HG03108 (cell line): ENCODE data around the gene CACNB2.
"Not testable (repeated sequence)": the region's sequence is repeated elsewhere in the genome, so short reads cannot be mapped to it uniquely, and the experiment has no call there.

Experiments used
- ATAC-seq: cut with Tn5 transposase; IDR thresholded peaks from one replicate; pipeline ENCODE4 v1.9.1; 2021; ENCODE audit warnings: moderate library complexity; ENCODE audit not compliant: unreplicated experiment

The CACNB2 gene

DNA sequence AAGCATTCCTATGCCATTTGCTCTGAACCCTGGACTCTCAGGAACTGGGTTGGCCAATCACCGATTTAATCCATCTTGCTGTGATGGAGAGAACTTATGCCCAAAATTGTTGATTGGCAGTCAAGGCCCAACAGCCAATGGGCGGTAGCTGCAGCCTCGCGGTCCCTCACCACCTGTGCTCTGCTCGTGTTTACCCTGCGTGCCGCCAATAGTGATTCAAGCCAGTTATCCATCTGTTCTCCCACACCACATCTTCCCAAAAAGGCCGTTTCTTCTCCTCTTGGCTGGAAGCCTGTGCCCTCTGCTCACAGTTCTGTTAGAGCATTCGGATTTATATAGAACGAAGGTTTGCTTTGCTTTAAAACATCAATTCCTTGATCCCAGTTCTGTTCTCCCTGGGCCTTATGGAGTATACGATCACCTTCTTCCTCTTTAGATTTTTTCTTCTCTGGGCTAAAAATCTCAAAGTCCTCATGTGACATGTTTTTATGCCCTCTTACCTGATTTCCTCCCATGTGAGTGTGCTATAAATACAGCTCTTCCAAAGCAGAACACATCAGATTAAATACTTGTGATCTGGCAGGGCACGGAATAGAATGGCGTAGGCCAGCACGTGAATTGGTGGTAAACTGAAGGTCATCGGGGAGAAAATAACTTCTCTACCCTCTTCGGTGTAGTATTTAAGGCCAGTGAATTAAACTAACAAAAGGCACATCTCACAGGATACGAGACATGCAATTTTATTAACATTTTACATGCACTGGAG lies 298.3 kb downstream of the CACNB2 start:
- ATAC-seq, result no peak

DNA sequence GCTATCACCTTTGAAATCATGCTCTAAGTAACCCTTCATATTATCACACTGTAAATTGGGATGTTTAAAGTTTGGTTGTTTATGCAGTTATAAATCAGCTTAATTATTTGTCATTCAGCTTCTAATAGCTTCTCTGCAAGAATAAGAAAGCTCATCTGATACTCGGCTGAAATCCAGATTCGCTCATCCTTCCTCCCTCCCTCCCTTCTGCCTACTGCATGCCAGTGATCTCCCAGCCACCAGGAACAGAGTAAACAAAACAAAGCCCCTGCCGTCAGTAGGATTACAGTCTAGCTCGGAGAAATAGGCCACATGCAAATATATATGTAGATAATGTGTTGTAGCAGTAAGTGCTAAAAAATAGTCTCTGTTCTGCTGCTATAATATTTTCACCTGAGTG lies 299.4 kb downstream of the CACNB2 start:
- no peak for ATAC-seq

DNA sequence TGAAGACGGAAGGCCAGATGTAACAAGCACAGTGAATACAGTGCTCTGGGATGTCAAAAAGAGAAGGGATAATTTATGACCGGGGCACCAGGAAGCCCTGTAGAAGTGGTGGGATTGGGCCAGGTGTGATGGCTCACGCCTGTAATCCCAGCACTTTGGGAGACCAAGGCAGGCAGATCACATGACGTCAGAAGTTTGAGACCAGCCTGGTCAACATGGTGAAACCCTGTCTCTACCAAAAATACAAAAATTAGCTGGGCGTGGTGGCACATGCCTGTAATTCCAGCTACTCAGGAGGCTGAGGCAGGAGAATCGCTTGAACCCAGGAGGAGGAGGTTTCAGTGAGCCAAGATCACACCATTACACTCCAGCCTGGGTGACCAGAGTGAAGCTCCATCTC lies 305.4 kb downstream of the CACNB2 start:
- not testable (repeated sequence) for ATAC-seq

DNA sequence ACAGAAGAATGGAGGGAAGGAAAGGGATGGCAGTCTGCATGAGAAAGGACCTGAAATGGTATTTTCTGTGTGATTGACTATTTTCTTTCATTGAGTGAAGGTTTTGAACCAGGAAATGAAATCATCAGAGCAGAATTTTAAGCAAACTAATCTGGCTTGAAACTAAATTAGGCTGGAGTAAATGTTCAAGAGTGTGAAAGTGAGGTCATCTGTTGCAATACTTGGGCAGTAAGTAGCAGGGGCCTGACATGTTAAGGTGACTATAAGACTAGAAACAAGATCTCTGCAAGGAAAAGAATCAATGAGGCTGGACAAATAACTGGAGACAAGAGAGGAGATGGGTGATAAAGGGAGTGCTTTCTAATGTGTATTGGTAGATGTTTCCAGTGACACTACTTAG lies 306.0 kb downstream of the CACNB2 start:
- no peak for ATAC-seq

DNA sequence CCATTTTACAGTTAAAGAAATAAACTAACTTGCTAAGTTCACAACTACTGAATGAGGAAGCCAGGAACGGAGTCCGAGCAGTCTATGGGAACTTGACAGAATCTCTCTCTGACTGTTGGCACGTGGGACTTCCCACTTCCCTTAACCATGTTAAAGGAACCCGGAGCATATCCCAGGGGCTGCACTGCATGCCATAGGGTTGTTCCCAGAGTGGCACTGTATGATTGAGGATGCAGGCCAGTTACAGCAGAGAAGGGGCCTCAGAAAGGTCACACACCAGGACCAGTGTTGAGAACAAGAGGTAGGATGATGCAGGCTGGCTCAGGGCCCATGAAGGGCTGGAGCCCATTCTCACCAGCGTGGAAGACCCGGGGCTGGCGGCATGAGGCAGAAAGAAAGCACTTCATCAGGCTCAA lies 309.4 kb downstream of the CACNB2 start:
- ATAC-seq, result no peak

DNA sequence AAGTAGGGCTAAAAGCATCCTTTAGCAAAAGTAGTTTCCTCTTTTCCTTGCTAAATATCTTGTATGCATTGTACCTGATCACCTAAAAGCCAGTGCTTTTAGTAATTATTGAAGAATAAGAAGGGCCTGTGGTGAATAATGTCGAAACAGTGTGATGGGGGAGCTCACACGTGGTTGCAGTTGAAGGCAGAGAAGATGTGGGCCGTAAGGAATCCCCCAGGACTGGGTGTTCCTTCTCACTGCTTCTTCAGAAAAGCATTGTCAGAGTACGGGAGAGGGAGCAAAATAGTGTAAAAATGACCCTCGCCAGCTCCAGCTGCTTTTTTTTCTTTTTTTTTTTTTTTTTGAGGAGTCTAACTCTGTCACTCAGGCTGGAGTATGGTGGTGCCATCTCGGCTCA lies 310.1 kb downstream of the CACNB2 start:
- no peak for ATAC-seq

DNA sequence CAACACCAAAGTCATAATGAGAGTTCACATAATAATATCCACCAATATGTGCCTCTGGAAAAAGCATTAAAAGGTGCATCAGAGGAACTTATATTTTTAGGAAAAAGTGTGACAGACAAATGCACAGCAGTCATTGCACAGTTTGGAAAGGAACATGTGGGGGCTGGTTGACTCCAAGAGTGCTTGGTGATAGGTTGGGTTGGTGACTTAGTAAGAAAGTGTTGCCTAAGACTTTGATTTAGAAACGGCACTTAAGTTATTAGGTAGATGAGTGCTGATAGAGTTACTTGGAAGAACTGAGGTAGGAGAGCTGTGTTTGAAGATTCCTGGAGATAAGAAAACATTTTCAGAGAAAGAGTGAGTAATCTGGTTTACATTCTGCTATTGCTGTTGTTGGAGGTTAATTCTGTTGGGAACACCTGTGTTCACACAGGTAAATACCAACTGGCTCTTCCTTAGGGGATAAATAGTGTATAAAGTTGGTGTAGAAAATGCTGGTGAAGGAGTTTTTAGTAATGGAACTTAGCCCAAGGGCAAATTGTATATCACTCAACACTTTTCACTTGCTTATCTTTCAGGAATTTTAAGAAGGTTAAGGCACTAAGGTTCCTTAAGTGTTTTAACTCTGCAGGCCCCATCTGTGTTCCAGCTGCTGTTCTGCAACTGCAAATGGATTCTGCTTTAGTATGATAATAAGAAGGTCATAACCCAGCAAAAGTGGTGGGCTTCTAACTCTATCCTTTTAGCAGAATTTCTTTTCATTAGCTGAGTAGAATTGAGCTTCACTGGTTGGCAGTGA lies 315.1 kb downstream of the CACNB2 start:
- ATAC-seq, result no peak

DNA sequence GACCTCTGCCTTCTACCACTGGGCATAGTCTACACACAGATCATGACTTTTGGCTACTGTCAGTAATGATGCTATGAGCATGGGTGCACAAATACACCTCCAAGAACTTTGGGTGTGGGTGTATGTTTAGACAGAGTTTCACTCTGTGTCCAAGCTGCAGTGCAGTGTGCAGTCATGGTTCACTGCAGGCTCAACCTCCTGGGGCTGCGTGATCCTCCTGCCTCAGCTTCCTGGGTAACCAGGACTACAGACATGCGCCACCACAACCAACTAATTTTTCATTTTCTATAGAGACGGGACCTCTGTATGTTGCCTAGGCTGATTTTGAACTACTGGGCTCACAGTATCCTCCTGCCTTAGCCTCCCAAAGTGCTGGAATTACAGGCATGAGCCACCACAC lies 316.8 kb downstream of the CACNB2 start:
- peak; percentile 99 for ATAC-seq

DNA sequence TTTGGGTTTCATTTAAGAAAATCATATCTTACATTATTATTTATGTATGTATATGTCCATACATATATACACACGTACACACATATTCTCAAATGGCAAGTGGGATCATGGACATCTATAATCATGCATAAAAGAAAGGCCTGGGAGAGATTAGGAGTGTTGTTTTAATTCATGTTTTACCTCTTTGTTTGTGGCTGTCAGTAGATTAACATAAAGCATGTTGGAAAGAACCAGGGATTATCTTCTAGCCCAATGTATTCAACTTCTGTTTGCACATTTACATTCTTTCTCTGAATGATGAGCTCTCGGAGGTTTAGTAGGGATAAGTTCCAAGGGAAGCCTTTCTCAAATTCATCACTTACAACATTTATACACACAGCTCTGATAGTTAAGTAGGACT lies 319.8 kb downstream of the CACNB2 start:
- ATAC-seq, result no peak

DNA sequence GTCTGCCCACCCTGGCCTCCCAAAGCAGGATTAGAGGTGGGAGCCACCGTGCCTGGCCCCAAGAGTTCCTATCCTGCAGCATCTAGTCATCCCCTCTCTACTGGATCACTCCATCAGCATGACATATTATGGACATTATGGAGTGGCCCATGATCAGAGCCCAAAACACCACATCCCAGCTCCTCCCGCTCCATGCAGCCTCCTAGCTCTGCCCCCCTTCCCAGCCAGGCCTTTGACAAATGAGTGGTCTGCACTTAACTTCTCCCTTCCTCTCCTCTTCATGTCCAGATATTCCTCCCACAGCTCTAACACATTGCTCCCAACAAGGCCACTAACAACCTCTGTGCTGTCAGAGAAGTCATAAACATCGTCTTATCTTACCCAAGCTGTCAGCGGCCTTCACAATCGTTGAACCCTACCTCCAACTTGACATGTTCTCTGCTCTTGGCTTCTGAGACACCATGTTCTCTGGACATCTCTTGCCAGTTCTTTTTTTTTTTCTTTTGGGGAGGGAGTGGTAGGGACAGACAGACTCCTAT lies 323.5 kb downstream of the CACNB2 start:
- no peak for ATAC-seq

DNA sequence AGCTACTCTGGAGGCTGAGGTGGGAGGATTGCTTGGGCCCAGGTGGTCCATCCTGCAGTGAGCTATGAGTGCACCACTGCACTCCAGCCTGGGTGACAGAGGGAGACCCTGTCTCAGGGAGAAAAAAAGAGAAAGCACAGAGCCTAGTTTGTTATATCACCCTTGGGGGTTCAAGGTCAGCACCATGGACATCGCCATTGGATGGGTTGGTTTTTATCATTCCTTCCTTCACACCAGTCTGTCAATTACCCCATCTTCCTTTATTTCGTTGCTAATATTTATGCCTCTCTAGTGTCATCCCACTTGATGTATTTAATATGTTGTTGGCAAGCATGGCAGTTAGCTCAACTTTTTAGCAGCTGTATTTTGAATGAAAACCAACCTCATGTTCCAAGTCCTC lies 328.9 kb downstream of the CACNB2 start:
- ATAC-seq, result no peak

DNA sequence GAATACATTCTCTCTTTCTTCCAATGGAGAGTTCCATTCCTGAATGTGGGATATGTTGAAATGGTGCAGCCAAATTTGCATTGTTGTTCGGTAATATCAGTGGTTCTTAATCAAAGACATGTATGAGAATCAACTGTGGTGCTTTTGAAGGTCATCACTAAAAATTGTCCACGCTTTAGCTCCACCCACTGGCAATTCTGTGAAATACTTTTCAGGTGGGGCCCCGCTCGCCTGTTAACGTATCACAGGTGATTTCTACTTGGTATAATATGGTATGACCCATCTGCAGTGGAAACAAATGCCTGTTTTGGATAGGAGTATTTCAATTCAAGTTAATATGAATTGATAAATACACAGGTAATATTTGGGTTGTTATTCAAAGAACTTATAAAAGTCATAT lies 332.8 kb downstream of the CACNB2 start:
- ATAC-seq, result no peak

DNA sequence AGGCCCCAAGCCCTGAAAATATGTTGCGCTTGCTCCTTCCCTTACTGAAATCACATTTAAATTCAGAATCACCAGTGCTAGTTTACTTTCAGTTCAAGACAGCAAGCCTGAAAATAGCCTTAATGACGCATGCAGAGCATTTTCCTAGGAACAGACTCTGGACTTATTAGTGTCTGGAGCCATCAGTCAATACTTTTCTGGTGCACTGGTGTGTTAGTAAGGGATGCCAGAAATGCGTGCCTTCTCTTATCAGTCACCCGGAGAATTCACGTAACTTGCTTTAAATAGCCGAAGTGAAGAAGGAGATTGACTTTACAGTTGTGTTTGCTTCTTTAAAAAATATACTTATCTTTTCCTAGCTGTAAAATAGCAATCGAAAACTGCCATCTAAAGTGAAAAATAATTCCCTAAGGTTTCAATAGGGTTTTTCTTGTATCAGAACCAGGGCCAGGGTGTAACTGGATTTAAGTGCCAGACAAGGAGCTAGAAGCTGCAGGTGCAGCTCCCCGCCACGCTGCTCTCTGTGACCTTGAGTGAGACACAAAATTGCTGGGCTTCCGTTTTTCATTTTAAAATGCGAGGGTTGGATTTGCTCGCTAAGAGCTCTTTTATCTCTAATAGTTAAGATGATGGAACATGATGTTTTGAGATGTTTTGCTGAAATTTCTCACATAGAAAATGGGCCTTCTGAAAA lies 333.3 kb downstream of the CACNB2 start:
- ATAC-seq, result no peak

DNA sequence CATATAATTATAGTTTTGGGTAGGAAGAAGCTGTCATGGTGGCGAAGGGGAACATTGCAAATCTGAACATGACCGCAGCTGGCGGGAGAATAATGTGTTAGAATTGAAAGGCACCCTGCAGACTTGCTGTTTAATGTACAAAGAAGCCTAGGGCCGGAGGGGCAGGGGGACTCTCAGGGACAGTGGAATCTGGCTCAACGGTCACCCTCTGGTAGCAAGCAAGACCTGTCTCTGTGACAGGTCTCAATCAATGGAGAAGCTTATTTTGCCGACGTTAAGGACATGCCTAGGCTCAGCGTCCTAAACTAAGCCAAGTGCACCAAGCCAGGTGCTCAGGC lies 333.9 kb downstream of the CACNB2 start:
- no peak for ATAC-seq

DNA sequence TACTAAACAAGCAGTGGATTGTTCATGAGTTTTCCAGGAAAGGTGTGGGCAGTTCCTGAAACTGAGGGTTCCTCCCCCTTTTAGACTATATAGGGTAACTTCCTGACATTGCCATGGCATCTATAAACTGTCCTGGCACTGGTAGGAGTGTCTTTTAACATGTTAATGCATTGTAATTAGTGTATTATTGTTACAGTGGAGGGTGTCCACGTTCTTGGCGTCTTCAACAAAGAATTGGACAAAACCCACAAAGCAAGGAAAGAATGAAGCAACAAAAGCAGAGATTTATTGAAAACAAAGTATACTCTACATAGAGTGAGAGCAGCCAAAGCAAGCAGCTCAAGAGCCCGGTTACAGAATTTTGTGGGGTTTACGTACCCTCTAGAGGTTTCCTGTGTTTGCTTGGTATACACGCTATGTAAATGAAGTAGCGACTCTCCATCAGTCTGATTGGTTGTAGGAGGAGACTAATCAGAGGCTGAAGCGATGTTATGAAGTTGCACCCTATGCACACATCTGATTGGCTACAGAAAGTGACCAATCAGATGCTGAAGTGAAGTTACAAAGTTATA lies 335.9 kb downstream of the CACNB2 start:
- no peak for ATAC-seq

DNA sequence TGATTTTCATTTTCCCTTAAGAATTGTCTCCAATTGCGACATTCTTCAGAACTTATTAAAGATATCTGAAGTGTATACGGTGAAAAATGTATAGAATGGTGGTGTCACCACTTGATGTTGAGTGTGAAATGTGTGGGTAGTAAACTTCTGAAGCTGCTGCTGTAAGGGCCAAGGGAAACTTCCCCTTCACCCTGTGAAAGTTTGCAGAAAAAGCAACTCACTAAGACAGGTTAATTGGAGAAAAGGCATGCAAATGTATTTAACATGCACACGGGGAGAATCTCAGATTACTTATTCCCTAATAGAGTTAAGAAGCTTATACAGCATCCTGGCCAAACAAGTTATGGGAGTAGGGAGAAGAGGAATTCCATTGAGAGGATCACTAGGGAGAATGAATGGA lies 338.1 kb downstream of the CACNB2 start:
- no peak for ATAC-seq

DNA sequence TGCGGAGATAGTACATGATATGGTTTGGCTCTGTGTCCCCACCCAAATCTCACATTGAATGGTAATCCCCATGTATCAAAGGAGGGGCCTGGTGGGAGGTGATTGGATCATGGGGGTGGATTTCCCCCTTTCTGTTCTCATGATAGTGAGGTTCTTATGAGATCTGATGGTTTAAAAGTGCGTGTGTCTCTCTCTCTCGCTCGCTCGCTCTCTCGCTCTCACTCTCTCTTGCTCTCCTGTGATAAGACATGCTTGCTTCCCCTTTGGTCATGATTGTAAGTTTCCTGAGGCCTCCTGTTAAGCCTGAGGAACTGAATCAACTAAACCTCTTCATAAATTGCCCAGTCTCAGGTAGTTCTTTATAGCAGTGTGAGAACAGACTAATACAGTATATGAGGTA lies 339.3 kb downstream of the CACNB2 start:
- no peak for ATAC-seq

DNA sequence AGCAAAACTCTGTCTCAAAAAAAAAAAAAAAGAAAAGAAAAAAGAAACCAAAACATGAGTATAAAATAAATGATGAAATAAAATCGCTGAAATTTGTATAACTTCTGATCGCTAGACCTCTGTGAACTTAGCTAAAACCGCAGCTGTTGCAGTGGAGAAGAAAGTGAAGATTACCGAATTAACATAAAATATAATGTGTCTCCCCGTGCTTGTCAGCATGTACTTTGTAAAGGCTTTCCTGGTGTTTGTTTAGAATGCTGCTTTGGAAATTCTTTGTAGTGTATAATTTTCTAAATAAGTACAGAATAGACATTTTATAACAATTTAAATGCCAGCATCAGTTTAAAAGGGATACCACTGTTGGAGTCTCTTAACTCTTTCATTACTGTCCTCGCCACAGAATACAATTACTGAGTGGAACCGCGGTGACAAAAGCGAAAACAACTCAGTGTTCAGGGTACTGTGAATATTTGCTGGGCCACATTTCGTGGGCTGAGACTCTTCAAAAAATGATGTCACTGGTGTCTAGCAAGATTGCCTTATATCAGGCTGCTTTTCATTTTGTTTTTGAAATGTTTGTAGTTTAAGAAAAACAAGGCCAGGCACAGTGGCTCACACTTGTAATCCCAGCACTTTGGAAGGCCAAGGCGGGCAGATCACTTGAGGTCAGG lies 343.4 kb downstream of the CACNB2 start:
- no peak for ATAC-seq

DNA sequence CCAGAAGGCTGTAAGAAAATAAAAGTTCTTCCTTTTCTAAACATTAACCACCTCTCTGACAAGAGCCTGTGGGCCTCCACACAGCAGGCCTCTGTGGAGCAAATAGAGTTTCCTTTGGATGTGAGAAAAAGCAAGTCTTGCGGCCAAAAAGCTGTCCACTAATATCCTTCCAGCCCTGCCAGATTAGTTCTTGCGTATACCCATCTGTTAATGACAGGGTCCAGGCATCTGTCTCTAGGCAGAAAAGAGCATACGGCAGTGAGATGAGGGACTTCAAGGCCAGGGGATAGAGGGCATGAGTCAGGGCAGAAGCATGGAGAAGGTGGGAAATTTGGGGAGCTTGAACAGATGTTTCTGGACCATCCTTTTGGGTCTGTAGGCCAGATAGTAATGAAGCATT lies 346.2 kb downstream of the CACNB2 start:
- no peak for ATAC-seq

DNA sequence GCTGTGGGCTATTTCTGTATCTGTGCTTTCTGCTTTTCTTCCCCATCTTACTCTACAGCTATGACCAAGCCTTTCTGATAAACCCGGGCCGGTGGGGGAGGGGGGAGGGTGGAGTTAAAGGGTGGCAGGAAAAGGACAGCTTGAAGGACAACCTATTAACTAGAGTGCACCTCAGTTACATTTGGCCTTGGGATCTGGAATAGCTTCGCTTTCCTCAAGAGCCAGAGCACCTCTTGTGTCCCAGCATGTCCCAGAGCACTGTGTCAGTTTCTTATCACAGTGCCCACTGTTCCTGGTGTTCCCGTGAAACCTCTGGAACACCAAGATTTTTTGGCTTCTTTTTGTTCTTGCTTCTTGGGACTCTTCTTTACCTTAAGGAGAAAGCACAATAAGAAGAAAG lies 350.5 kb downstream of the CACNB2 start:
- no peak for ATAC-seq
